Measurements from ENCODE around the gene S100A6.

The S100A6 gene

DNA sequence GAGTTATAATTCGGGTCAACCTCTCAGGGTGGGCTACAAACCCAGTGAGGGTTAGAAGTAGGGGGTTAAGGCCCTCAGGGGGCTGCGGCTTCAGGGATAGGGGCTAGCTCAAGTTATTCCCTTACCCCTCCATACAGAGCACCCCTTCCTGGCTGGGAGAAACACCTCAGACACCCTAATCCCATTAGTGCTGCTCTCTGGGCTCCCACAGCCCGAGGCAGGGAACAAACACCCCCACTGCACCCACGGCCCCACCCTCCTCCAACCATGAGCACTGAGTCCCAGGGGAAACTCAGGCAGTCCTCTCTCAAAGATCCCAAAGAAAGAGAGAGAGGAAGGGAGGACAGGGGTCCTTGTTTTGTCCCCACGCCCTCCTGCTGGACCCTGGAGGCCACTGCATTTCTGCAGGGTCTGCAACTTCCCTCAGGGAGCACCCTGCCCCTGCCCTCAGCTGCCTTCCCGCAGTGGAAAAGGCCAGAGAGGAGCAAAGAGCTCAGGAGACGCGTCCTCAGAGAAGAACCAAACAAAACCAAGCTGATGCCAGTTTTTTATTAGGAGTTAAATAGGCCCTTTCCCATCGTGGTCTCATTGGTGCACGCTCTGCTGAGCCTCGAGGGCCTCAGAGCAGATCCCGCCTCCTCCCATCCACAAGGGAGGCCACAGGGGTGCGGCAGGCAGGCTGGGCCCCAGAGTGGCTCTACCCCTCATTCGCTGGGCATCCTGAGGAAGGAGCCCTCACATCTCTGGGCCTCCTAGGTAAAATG lies 11.2 kb upstream of the S100A6 start:
- Histone ChIP-seq H3K36me3 (no peaks in the 10 kb centered on the region), H3K4me3 (ENCODE audit: low read depth, low read length) (no peak overlapping the region), H3K4me1 (peaks cover 42% of the 10 kb centered on the region), H3K9me3 (no peaks in the 10 kb centered on the region), H3K27me3 (no peaks in the 10 kb centered on the region)
- no peak for DNase-seq
- TF ChIP-seq, protein P1, sequence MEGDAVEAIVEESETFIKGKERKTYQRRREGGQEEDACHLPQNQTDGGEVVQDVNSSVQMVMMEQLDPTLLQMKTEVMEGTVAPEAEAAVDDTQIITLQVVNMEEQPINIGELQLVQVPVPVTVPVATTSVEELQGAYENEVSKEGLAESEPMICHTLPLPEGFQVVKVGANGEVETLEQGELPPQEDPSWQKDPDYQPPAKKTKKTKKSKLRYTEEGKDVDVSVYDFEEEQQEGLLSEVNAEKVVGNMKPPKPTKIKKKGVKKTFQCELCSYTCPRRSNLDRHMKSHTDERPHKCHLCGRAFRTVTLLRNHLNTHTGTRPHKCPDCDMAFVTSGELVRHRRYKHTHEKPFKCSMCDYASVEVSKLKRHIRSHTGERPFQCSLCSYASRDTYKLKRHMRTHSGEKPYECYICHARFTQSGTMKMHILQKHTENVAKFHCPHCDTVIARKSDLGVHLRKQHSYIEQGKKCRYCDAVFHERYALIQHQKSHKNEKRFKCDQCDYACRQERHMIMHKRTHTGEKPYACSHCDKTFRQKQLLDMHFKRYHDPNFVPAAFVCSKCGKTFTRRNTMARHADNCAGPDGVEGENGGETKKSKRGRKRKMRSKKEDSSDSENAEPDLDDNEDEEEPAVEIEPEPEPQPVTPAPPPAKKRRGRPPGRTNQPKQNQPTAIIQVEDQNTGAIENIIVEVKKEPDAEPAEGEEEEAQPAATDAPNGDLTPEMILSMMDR (IDR thresholded peaks at IDR 0.05; ENCODE audit: low read depth, low read length): no peak

DNA sequence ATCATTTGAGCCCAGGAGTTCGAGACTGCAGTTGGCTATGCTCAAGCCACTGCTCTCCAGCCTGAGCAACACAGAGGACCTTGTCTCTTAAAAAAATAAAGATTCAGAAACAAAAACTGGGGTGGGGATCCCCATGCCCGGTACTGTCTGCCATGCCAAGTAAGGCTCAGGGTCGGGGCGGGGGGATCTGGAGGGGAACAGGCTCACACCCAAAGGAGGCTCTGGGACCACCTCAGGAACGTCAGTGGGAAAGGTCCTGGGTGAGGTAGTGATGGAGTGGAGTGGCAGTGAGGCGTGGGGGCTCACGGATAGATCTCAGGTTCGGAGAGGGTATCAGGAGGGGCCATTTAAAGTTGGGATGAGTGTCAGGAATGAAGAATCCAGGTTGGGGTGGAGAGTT lies 10.6 kb upstream of the S100A6 start:
- DNase-seq: no peak
- H3K9me3 ChIP-seq: no peaks in the 10 kb centered on the region
- no peaks in the 10 kb centered on the region for H3K27me3 ChIP-seq
- peaks cover 42% of the 10 kb centered on the region for H3K4me1 ChIP-seq
- no peaks in the 10 kb centered on the region for H3K36me3 ChIP-seq
- no peak overlapping the region for H3K4me3 ChIP-seq (ENCODE audit: low read depth, low read length)
- TF ChIP-seq, protein P1 (IDR thresholded peaks at IDR 0.05; ENCODE audit: low read depth, low read length): no peak

DNA sequence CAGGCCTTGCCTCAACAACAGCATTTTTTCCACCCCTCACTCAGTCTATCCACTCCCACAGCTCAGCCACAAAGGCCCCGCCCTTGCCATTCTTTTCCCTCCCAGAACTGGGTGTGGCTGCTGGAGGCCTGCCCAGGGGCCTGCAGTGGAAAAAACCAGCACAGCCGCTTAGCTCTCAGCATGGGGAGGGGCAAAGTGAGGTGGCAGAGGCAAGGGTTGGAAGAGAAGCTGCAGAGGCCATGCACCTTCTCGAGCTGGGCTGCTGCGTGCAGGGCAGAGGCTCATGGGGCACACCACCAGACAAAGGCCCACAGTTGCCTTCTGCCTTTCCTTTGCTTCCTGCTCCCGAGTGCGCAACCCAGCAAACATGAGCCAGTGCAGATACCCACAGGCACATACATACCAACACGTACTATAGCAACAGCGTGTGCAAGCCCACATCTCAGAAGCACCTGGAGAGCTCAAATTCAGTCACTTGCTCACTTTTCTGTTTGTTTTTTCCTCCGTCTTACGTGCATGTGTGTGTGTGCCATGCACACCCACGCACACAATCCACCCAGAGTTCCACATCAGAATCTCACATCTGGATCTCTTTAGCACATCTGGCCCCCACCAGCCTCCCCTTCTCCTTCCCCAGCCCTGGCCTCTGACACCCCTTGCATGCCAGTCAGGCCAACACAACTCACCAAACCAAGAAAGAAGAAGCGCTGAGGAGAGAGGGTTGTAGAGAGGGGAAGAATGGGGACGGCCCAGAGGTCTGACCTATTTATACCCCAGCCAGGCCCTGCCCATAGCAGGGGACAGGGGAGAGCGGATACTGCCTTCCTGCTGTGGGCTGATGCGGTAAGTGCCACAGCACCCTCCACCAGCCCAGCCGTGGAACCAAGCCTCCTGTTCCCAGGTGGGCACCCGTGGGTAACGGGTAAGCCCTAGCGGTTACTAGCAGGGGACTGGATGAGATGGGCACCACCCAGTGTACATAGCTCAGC lies 9.6 kb upstream of the S100A6 start, which contains the start of gene S100A4:
S100A4 (minus strand) TSS at position 740 of the 989 bp plus-strand sequence. CDS start 1,012 bp downstream, outside the sequence.
- Histone ChIP-seq H3K27me3 (no peaks in the 10 kb centered on the region), H3K4me3 (ENCODE audit: low read depth, low read length) (peak within 1 kb of the TSS; percentile 7; the same call in 1 of the 2 replicates), H3K4me1 (peaks cover 42% of the 10 kb centered on the region), H3K36me3 (no peaks in the 10 kb centered on the region), H3K9me3 (no peaks in the 10 kb centered on the region)
- peak; percentile 97 for DNase-seq
- TF ChIP-seq, protein P1 (IDR thresholded peaks at IDR 0.05; ENCODE audit: low read depth, low read length): no peak

DNA sequence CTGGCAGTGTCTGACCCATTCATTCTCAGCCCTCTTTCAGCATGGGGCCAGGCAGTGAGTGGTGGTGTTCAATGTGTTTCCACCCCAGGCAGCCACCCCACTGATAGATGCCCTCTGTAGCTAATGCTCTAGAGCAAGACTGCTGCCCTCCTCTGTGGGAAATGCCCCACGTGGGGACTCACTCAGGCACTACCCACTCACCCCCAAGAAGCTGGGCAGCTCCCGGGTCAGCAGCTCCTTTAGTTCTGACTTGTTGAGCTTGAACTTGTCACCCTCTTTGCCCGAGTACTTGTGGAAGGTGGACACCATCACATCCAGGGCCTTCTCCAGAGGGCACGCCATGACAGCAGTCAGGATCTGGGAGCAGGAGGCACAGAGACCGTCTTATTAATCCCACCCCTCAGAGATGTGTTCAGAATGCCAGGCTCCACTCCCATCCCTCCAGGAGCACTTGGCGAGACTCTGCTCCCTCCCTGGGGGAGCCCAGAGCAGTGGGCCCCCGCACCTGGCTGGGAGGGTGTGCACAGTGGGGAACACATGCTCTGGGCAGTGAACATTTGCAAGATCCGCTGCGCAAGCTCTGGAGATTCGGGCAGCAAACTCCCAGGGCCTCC lies 8.8 kb upstream of the S100A6 start:
- Histone ChIP-seq H3K27me3 (no peaks in the 10 kb centered on the region), H3K9me3 (no peaks in the 10 kb centered on the region), H3K36me3 (no peaks in the 10 kb centered on the region), H3K4me1 (peaks cover 37% of the 10 kb centered on the region), H3K4me3 (ENCODE audit: low read depth, low read length) (peak overlapping the region; percentile 7; the same call in 1 of the 2 replicates)
- no peak for DNase-seq
- TF ChIP-seq, protein P1 (IDR thresholded peaks at IDR 0.05; ENCODE audit: low read depth, low read length): no peak

DNA sequence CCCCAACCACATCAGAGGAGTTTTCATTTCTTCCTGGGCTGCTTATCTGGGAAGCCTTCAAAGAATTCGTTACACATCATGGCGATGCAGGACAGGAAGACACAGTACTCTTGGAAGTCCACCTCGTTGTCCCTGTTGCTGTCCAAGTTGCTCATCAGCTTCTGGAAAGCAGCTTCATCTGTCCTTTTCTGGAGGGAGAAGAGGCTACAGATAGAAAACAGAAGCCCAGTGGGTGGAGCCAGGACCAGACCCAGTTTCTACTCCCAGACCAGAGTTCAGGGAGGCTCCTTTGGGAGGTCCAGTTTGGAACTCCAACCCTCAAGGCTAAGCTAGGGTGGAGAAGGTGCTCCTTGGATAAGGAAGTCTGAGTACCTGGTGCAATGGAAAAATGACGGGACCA lies 7.9 kb upstream of the S100A6 start:
- no peaks in the 10 kb centered on the region for H3K9me3 ChIP-seq
- H3K4me3 ChIP-seq (ENCODE audit: low read depth, low read length): no peak overlapping the region
- H3K36me3 ChIP-seq: no peaks in the 10 kb centered on the region
- DNase-seq: no peak
- TF ChIP-seq, protein P1 (IDR thresholded peaks at IDR 0.05; ENCODE audit: low read depth, low read length): no peak
- H3K27me3 ChIP-seq: no peaks in the 10 kb centered on the region
- H3K4me1 ChIP-seq: peaks cover 31% of the 10 kb centered on the region
